ENCODE results near the gene IRF2BP2. TPM values are rescaled to one million over a fixed set of nuclear protein-coding genes. Genes with fewer than 3 reads are reported as not detected.

Gene IRF2BP2
- total RNA-seq, 2 experiments from 2014 or later, result 99.6 to 107 TPM

GRCh38 chr1:234592240-234592639 is 17.7 kb downstream of the IRF2BP2 start:
- Mint-ChIP-seq H3K4me3 (no peak overlapping the region), H3K4me1 (ENCODE audit: low read depth) (peaks cover 9% of the 10 kb centered on the region), H3K27me3 (ENCODE audit: low read depth) (no peaks in the 10 kb centered on the region), H3K27ac (no peak overlapping the region), H3K36me3 (ENCODE audit: low read depth) (no peaks in the 10 kb centered on the region), H3K9me3 (no peaks in the 10 kb centered on the region)
- DNase-seq, result no peak
- intact Hi-C loops (cut with micrococcal nuclease), result no loop called here
- CTCF ChIA-PET, result interaction anchor here (1.3 kb wide), 1 partner anchor 93 kb away, joined by 4 read pairs; no protein-coding TSS in a partner anchor

GRCh38 chr1:234591131-234591530 is 18.8 kb downstream of the IRF2BP2 start:
- H3K4me1 Mint-ChIP-seq (ENCODE audit: low read depth), result peaks cover 9% of the 10 kb centered on the region
- CTCF ChIA-PET, result no interaction called here
- no peak overlapping the region for H3K4me3 Mint-ChIP-seq
- no peaks in the 10 kb centered on the region for H3K9me3 Mint-ChIP-seq
- H3K36me3 Mint-ChIP-seq (ENCODE audit: low read depth), result no peaks in the 10 kb centered on the region
- no peaks in the 10 kb centered on the region for H3K27me3 Mint-ChIP-seq (ENCODE audit: low read depth)
- no peak for DNase-seq
- no peak overlapping the region for H3K27ac Mint-ChIP-seq
- intact Hi-C loops (cut with micrococcal nuclease), result no loop called here

GRCh38 chr1:234589854-234590620 is 19.9 kb downstream of the IRF2BP2 start:
- intact Hi-C loops (cut with micrococcal nuclease), result no loop called here
- H3K27ac Mint-ChIP-seq, result no peak overlapping the region
- H3K4me3 Mint-ChIP-seq, result no peak overlapping the region
- CTCF ChIA-PET, result no interaction called here
- no peaks in the 10 kb centered on the region for H3K36me3 Mint-ChIP-seq (ENCODE audit: low read depth)
- DNase-seq, result no peak
- H3K4me1 Mint-ChIP-seq (ENCODE audit: low read depth), result peaks cover 9% of the 10 kb centered on the region
- H3K9me3 Mint-ChIP-seq, result no peaks in the 10 kb centered on the region
- no peaks in the 10 kb centered on the region for H3K27me3 Mint-ChIP-seq (ENCODE audit: low read depth)

GRCh38 chr1:234589064-234589800 is 20.7 kb downstream of the IRF2BP2 start:
- no peak for DNase-seq
- H3K4me3 Mint-ChIP-seq, result no peak overlapping the region
- CTCF ChIA-PET, result interaction anchor here (0.8 kb wide), 1 partner anchor 90 kb away, joined by 3 read pairs; no protein-coding TSS in a partner anchor
- no peaks in the 10 kb centered on the region for H3K36me3 Mint-ChIP-seq (ENCODE audit: low read depth)
- H3K4me1 Mint-ChIP-seq (ENCODE audit: low read depth), result peaks cover 5% of the 10 kb centered on the region
- no peak overlapping the region for H3K27ac Mint-ChIP-seq
- intact Hi-C loops (cut with micrococcal nuclease), result no loop called here
- H3K9me3 Mint-ChIP-seq, result no peaks in the 10 kb centered on the region
- no peaks in the 10 kb centered on the region for H3K27me3 Mint-ChIP-seq (ENCODE audit: low read depth)

- CTCF ChIA-PET, result interaction anchor here (0.8 kb wide), 1 partner anchor 89 kb away, joined by 3 read pairs; no protein-coding TSS in a partner anchor
- H3K27me3 Mint-ChIP-seq (ENCODE audit: low read depth), result no peaks in the 10 kb centered on the region
Measured at GRCh38 chr1:234588386-234588785, 21.6 kb downstream of the IRF2BP2 start.

GRCh38 chr1:234586892-234587485 is 23.0 kb downstream of the IRF2BP2 start:
- intact Hi-C loops (cut with micrococcal nuclease), result no loop called here
- H3K4me3 Mint-ChIP-seq, result no peak overlapping the region
- CTCF ChIA-PET, result no interaction called here
- no peak for DNase-seq
- no peaks in the 10 kb centered on the region for H3K9me3 Mint-ChIP-seq
- H3K27me3 Mint-ChIP-seq (ENCODE audit: low read depth), result no peaks in the 10 kb centered on the region
- no peaks in the 10 kb centered on the region for H3K36me3 Mint-ChIP-seq (ENCODE audit: low read depth)
- H3K4me1 Mint-ChIP-seq (ENCODE audit: low read depth), result no peaks in the 10 kb centered on the region
- no peak overlapping the region for H3K27ac Mint-ChIP-seq

More at GRCh38 chr1:234588386-234588785, 21.6 kb downstream of the IRF2BP2 start:
- no peak overlapping the region for H3K4me3 Mint-ChIP-seq
- no peak overlapping the region for H3K27ac Mint-ChIP-seq
- no peaks in the 10 kb centered on the region for H3K9me3 Mint-ChIP-seq
- no peaks in the 10 kb centered on the region for H3K4me1 Mint-ChIP-seq (ENCODE audit: low read depth)
- intact Hi-C loops (cut with micrococcal nuclease), result no loop called here
- no peaks in the 10 kb centered on the region for H3K36me3 Mint-ChIP-seq (ENCODE audit: low read depth)
- DNase-seq, result no peak

GRCh38 chr1:234586304-234586703 is 23.7 kb downstream of the IRF2BP2 start:
- Mint-ChIP-seq H3K27ac (no peak overlapping the region), H3K4me1 (ENCODE audit: low read depth) (no peaks in the 10 kb centered on the region), H3K36me3 (ENCODE audit: low read depth) (no peaks in the 10 kb centered on the region), H3K4me3 (no peak overlapping the region), H3K9me3 (no peaks in the 10 kb centered on the region), H3K27me3 (ENCODE audit: low read depth) (no peaks in the 10 kb centered on the region)
- intact Hi-C loops (cut with micrococcal nuclease), result no loop called here
- CTCF ChIA-PET, result no interaction called here
- no peak for DNase-seq

- no peaks in the 10 kb centered on the region for H3K36me3 Mint-ChIP-seq (ENCODE audit: low read depth)
- H3K27ac Mint-ChIP-seq, result no peak overlapping the region
- no peak overlapping the region for H3K4me3 Mint-ChIP-seq
- no peaks in the 10 kb centered on the region for H3K9me3 Mint-ChIP-seq
- no peaks in the 10 kb centered on the region for H3K27me3 Mint-ChIP-seq (ENCODE audit: low read depth)
- intact Hi-C loops (cut with micrococcal nuclease), result loop anchor here (2.0 kb wide), 1 partner anchor 21 kb away; no protein-coding TSS in a partner anchor
- H3K4me1 Mint-ChIP-seq (ENCODE audit: low read depth), result no peaks in the 10 kb centered on the region
- CTCF ChIA-PET, result interaction anchor here (0.5 kb wide), 1 partner anchor 8 kb away, joined by 3 read pairs; no protein-coding TSS in a partner anchor
- DNase-seq, result no peak
Measured at GRCh38 chr1:234585330-234586055, 24.5 kb downstream of the IRF2BP2 start.

GRCh38 chr1:234584926-234585325 is 25.1 kb downstream of the IRF2BP2 start:
- CTCF ChIA-PET, result interaction anchor here (0.5 kb wide), 1 partner anchor 8 kb away, joined by 3 read pairs; no protein-coding TSS in a partner anchor
- Mint-ChIP-seq H3K27ac (no peak overlapping the region), H3K36me3 (ENCODE audit: low read depth) (no peaks in the 10 kb centered on the region)

GRCh38 chr1:234584420-234584805 is 25.6 kb downstream of the IRF2BP2 start:
- CTCF ChIA-PET, result no interaction called here
- Mint-ChIP-seq H3K4me1 (ENCODE audit: low read depth) (no peaks in the 10 kb centered on the region), H3K9me3 (no peaks in the 10 kb centered on the region), H3K27me3 (ENCODE audit: low read depth) (no peaks in the 10 kb centered on the region), H3K36me3 (ENCODE audit: low read depth) (no peaks in the 10 kb centered on the region), H3K27ac (no peak overlapping the region), H3K4me3 (no peak overlapping the region)
- no peak for DNase-seq
- intact Hi-C loops (cut with micrococcal nuclease), result loop anchor here (2.0 kb wide), 1 partner anchor 20 kb away; no protein-coding TSS in a partner anchor

More at GRCh38 chr1:234584926-234585325, 25.1 kb downstream of the IRF2BP2 start:
- Mint-ChIP-seq H3K4me1 (ENCODE audit: low read depth) (no peaks in the 10 kb centered on the region), H3K9me3 (no peaks in the 10 kb centered on the region), H3K27me3 (ENCODE audit: low read depth) (no peaks in the 10 kb centered on the region), H3K4me3 (no peak overlapping the region)
- intact Hi-C loops (cut with micrococcal nuclease), result loop anchor here (2.0 kb wide), 1 partner anchor 20 kb away; no protein-coding TSS in a partner anchor
- DNase-seq, result no peak

GRCh38 chr1:234583755-234584419 is 26.1 kb downstream of the IRF2BP2 start:
- Mint-ChIP-seq H3K36me3 (ENCODE audit: low read depth) (no peaks in the 10 kb centered on the region), H3K4me1 (ENCODE audit: low read depth) (no peaks in the 10 kb centered on the region), H3K4me3 (no peak overlapping the region), H3K9me3 (no peaks in the 10 kb centered on the region), H3K27me3 (ENCODE audit: low read depth) (no peaks in the 10 kb centered on the region), H3K27ac (no peak overlapping the region)
- CTCF ChIA-PET, result no interaction called here
- no peak for DNase-seq
- intact Hi-C loops (cut with micrococcal nuclease), result loop anchor here (2.0 kb wide), 1 partner anchor 19 kb away; no protein-coding TSS in a partner anchor
